ENCODE measurements around the gene WBP1. TPM values are rescaled to one million over a fixed set of nuclear protein-coding genes. Genes with fewer than 3 reads are reported as not detected.
A peak's percentile ranks its signal among the peaks of the same experiment; 100 is the strongest.
"Not testable (repeated sequence)": the region's sequence is repeated elsewhere in the genome, so short reads cannot be mapped to it uniquely, and the experiment has no call there.

The WBP1 gene
- total RNA-seq, 1 donor from 2014 or later = 109 TPM

GRCh38 chr2:74440378-74441169 is 17.7 kb upstream of the WBP1 start:
- Mint-ChIP-seq H3K27me3 (ENCODE audit: unreplicated experiment) (peaks cover 12% of the 10 kb centered on the region), H3K9me3 (ENCODE audit: unreplicated experiment) (peaks cover 14% of the 10 kb centered on the region), H3K36me3 (ENCODE audit: unreplicated experiment) (no peaks in the 10 kb centered on the region), H3K4me3 (ENCODE audit: unreplicated experiment) (peak overlapping the region; percentile 95), H3K4me1 (ENCODE audit: low read depth, unreplicated experiment) (peaks cover 27% of the 10 kb centered on the region), H3K27ac (ENCODE audit: unreplicated experiment) (peak overlapping the region; percentile 99)
- no peak for TF ChIP-seq CTCF (IDR thresholded peaks at IDR 0.05; ENCODE audit: partially characterized antibody, unreplicated experiment)
- peak; percentile 93 for DNase-seq

GRCh38 chr2:74441170-74441689 is 17.0 kb upstream of the WBP1 start:
- peak overlapping the region; percentile 95 for H3K4me3 Mint-ChIP-seq (ENCODE audit: unreplicated experiment)
- TF ChIP-seq CTCF (IDR thresholded peaks at IDR 0.05; ENCODE audit: partially characterized antibody, unreplicated experiment) = no peak
- DNase-seq = no peak
- H3K27ac Mint-ChIP-seq (ENCODE audit: unreplicated experiment) = peak overlapping the region; percentile 98
- H3K36me3 Mint-ChIP-seq (ENCODE audit: unreplicated experiment) = no peaks in the 10 kb centered on the region
- H3K27me3 Mint-ChIP-seq (ENCODE audit: unreplicated experiment) = peaks cover 9% of the 10 kb centered on the region
- H3K4me1 Mint-ChIP-seq (ENCODE audit: low read depth, unreplicated experiment) = peaks cover 27% of the 10 kb centered on the region
- H3K9me3 Mint-ChIP-seq (ENCODE audit: unreplicated experiment) = peaks cover 12% of the 10 kb centered on the region

- no peak for TF ChIP-seq CTCF (IDR thresholded peaks at IDR 0.05; ENCODE audit: partially characterized antibody, unreplicated experiment)
- peak; percentile 49 for DNase-seq
- Mint-ChIP-seq H3K27ac (ENCODE audit: unreplicated experiment) (peak within 1 kb of the TSS; percentile 98), H3K27me3 (ENCODE audit: unreplicated experiment) (peaks cover 9% of the 10 kb centered on the region), H3K4me3 (ENCODE audit: unreplicated experiment) (peak within 1 kb of the TSS; percentile 95), H3K4me1 (ENCODE audit: low read depth, unreplicated experiment) (peaks cover 26% of the 10 kb centered on the region), H3K9me3 (ENCODE audit: unreplicated experiment) (peaks cover 11% of the 10 kb centered on the region), H3K36me3 (ENCODE audit: unreplicated experiment) (no peaks in the 10 kb centered on the region)
These were observed 16.4 kb upstream of the WBP1 start, which contains the start of gene RTKN for GRCh38 chr2:74441690-74442482. TSS of gene RTKN (minus strand) at chr2:74441937. CDS start at chr2:74441816, 121 bp downstream.

GRCh38 chr2:74442483-74443297 is 15.5 kb upstream of the WBP1 start:
- H3K4me1 Mint-ChIP-seq (ENCODE audit: low read depth, unreplicated experiment) = peaks cover 20% of the 10 kb centered on the region
- H3K27ac Mint-ChIP-seq (ENCODE audit: unreplicated experiment) = peak overlapping the region; percentile 88
- H3K36me3 Mint-ChIP-seq (ENCODE audit: unreplicated experiment); H3K9me3 Mint-ChIP-seq (ENCODE audit: unreplicated experiment); DNase-seq; H3K27me3 Mint-ChIP-seq (ENCODE audit: unreplicated experiment): not testable (repeated sequence)
- peak overlapping the region; percentile 89 for H3K4me3 Mint-ChIP-seq (ENCODE audit: unreplicated experiment)

Data from glutamatergic neuron (in vitro differentiated cells).